Choroid plexus epithelial cell (primary cell): ENCODE results near the gene ARG2.

Experiments
- DNase-seq: peaks from one replicate; pipeline ENCODE4 v3.0.0-alpha.2; 2010; ENCODE audit warnings: low read depth
- H3K4me3 ChIP-seq: 2 replicates; pipeline ENCODE4 v1.5.1; 2011; ENCODE audit warnings: low read depth, mild to moderate bottlenecking, control low read depth, low read length, moderate library complexity
- CTCF ChIP-seq: conservative IDR thresholded peaks from 2 replicates; pipeline ENCODE4 v1.5.1; 2011; ENCODE audit warnings: low read depth, mild to moderate bottlenecking, control low read depth, inconsistent platforms, low read length, moderate library complexity

The ARG2 gene

GRCh38 chr14:67679006-67679405 lies 59.3 kb downstream of the ARG2 start:
- no peak for DNase-seq
- H3K4me3 ChIP-seq, result no peak overlapping the region
- no peak for TF ChIP-seq CTCF

- no peak overlapping the region for H3K4me3 ChIP-seq
- peak; percentile 85 for DNase-seq
- TF ChIP-seq CTCF, result no peak
These were observed 60.4 kb downstream of the ARG2 start for GRCh38 chr14:67680121-67680602.

- no peak overlapping the region for H3K4me3 ChIP-seq
- no peak for DNase-seq
- no peak for TF ChIP-seq CTCF
These were observed 61.2 kb downstream of the ARG2 start for GRCh38 chr14:67680941-67681340.

- TF ChIP-seq CTCF, result no peak
- H3K4me3 ChIP-seq, result no peak overlapping the region
- DNase-seq, result no peak
These were observed 64.1 kb downstream of the ARG2 start for GRCh38 chr14:67683842-67684241.

- no peak for TF ChIP-seq CTCF
- H3K4me3 ChIP-seq, result no peak overlapping the region
- no peak for DNase-seq
These were observed 70.3 kb downstream of the ARG2 start for GRCh38 chr14:67690011-67690410.

GRCh38 chr14:67694791-67695393 lies 75.2 kb downstream of the ARG2 start:
- no peak for TF ChIP-seq CTCF
- peak; percentile 95 for DNase-seq
- peak overlapping the region; percentile 92 for H3K4me3 ChIP-seq

GRCh38 chr14:67695394-67695949 lies 75.8 kb downstream of the ARG2 start, which contains the start of gene RDH11:
TSS of gene RDH11 (minus strand) at chr14:67695764. CDS start at chr14:67695703, 61 bp downstream.
- no peak for TF ChIP-seq CTCF
- H3K4me3 ChIP-seq, result peak within 1 kb of the TSS; percentile 92
- peak; percentile 92 for DNase-seq
